Measurements from ENCODE around the gene AIPL1. TPM values are rescaled to one million over a fixed set of nuclear protein-coding genes. Genes with fewer than 3 reads are reported as not detected.
A peak's percentile ranks its signal among the peaks of the same experiment; 100 is the strongest.

The AIPL1 gene
- total and polyA plus RNA-seq, 2 of the 13 experiments (the other 11 are each of a cell fraction or from before 2014, with no cell fraction given), result not detected

GRCh38 chr17:6393351-6393952 is 41.5 kb downstream of the AIPL1 start (continued):
- TF ChIP-seq TCF12 (IDR thresholded peaks at IDR 0.05), result no peak
- TF ChIP-seq TCF12 (CRISPR knock-in tag; IDR thresholded peaks at IDR 0.05), result no peak
- TF ChIP-seq MIER3 (CRISPR knock-in tag; IDR thresholded peaks at IDR 0.05; ENCODE audit: borderline replicate concordance), result no peak
- TF ChIP-seq MAX (IDR thresholded peaks at IDR 0.05), result no peak
- TF ChIP-seq BORCS8-MEF2B (CRISPR knock-in tag; IDR thresholded peaks at IDR 0.05), result no peak
- TF ChIP-seq NRL (CRISPR knock-in tag; IDR thresholded peaks at IDR 0.05; ENCODE audit: borderline replicate concordance), result no peak
- no peak for TF ChIP-seq KDM4B (CRISPR knock-in tag; IDR thresholded peaks at IDR 0.05)
- TF ChIP-seq ZNF274 (CRISPR knock-in tag; IDR thresholded peaks at IDR 0.05), result no peak
- TF ChIP-seq ZNF30 (CRISPR knock-in tag; IDR thresholded peaks at IDR 0.05), result 0 out of 2 replicates have a peak, but pooled peaks have one; percentile 29
- TF ChIP-seq TOPORS (CRISPR knock-in tag; IDR thresholded peaks at IDR 0.05), result no peak
- TF ChIP-seq SIX1 (CRISPR knock-in tag; IDR thresholded peaks at IDR 0.05; ENCODE audit: borderline replicate concordance), result no peak
- no peak for TF ChIP-seq ARHGAP35 (CRISPR knock-in tag; IDR thresholded peaks at IDR 0.05; ENCODE audit: borderline replicate concordance)
- peak; percentile 80 for TF ChIP-seq RFX3 (CRISPR knock-in tag; IDR thresholded peaks at IDR 0.05)
- 0 out of 2 replicates have a peak, but pooled peaks have one; percentile 4 for TF ChIP-seq IKZF5 (CRISPR knock-in tag; IDR thresholded peaks at IDR 0.05)
- peak; percentile 82 for TF ChIP-seq ZMYM3 (CRISPR knock-in tag; IDR thresholded peaks at IDR 0.05)
- no peak for TF ChIP-seq MLX (CRISPR knock-in tag; IDR thresholded peaks at IDR 0.05)
- no peak for TF ChIP-seq BCL3 (CRISPR knock-in tag; IDR thresholded peaks at IDR 0.05)
- no peak for TF ChIP-seq KLF6 (CRISPR knock-in tag; IDR thresholded peaks at IDR 0.05)
- no peak for TF ChIP-seq CBX1 (IDR thresholded peaks at IDR 0.05; ENCODE audit: low read depth)
- no peak for TF ChIP-seq KAT8 (CRISPR knock-in tag; IDR thresholded peaks at IDR 0.05)
- no peak for TF ChIP-seq CEBPZ (IDR thresholded peaks at IDR 0.05; ENCODE audit: low read length)
- TF ChIP-seq CHD4 (IDR thresholded peaks at IDR 0.05; ENCODE audit: borderline replicate concordance, low read length), result peak; percentile 68; the same call in 1 of the 2 replicates
- TF ChIP-seq ZBTB44 (CRISPR knock-in tag; IDR thresholded peaks at IDR 0.05), result no peak
